ENCODE measurements around the gene TRPM3.

DNA sequence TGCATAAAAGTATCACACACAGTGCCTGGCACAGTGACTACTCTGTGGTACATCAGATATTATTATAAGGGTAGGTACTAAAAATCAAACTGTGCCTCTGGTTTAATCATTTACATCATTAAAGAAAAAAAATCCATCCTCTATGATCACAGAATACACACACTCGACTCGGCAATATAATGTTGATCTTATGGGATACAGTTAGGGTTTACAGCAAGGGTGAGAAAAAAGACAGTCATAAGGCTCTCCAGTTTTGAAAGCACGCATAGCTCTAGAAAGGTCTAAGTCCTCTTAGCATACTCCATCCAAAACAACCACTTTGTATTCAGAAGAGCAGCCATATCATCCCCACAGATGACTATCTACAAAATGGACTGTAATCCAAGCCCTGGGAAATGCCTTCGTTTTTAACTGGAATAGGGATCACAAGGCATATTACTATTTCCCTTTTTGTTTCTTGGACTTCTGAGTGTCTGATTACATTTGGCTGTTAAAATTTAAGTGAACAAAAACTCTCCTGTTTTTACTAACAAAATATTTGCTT, 26.6 kb downstream of the TRPM3 start:
- TF ChIP-seq, protein P1, sequence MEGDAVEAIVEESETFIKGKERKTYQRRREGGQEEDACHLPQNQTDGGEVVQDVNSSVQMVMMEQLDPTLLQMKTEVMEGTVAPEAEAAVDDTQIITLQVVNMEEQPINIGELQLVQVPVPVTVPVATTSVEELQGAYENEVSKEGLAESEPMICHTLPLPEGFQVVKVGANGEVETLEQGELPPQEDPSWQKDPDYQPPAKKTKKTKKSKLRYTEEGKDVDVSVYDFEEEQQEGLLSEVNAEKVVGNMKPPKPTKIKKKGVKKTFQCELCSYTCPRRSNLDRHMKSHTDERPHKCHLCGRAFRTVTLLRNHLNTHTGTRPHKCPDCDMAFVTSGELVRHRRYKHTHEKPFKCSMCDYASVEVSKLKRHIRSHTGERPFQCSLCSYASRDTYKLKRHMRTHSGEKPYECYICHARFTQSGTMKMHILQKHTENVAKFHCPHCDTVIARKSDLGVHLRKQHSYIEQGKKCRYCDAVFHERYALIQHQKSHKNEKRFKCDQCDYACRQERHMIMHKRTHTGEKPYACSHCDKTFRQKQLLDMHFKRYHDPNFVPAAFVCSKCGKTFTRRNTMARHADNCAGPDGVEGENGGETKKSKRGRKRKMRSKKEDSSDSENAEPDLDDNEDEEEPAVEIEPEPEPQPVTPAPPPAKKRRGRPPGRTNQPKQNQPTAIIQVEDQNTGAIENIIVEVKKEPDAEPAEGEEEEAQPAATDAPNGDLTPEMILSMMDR (conservative IDR thresholded peaks at IDR 0.05; ENCODE audit: low read depth, low read length) = no peak
- no peak for TF ChIP-seq EZH2 (IDR thresholded peaks at IDR 0.05; ENCODE audit: low read length, unreplicated experiment)

Measured in PC-3 (cell line).